A549 (cell line): ENCODE measurements around the gene SPAG4.

ENCODE experiments used
- EP300 ChIP-seq, 2 experiments: fragments of >200 bp; sonication (Bioruptor Twin); formaldehyde crosslinking; IDR thresholded peaks; 2 replicates in 1 of 2; 3 replicates in 1 of 2; pipeline ENCODE4 v1.6.1; 2016 to 2017
- ESRRA ChIP-seq: fragments of 150-350 bp; IDR thresholded peaks from 2 replicates; pipeline ENCODE4 v1.6.1; 2014; ENCODE audit warnings: mild to moderate bottlenecking, low read length, borderline replicate concordance

DNA sequence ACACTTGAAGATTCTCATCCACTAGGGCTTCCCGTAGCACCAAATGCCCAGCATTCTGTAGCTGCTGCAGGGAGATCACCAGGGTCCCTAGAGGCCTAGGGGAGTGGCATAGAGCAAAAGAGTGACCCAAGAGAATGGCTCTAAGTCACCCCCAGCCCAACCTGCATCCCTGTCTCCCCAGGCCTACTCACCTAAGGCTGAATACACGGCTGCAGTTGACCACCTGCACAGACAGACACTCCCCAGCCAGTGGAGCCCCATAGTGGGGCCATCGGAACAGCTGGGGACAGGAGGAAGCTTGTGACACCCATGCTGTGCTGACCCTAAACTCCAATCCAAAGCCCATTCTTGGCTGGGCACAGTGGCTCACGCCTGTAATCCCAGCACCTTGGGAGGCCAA, 9.5 kb upstream of the SPAG4 start:
- TF ChIP-seq ESRRA (no peak), EP300 (IDR thresholded peaks at IDR 0.05) (no peak)
